ENCODE measurements around the gene ATL1.

Gene ATL1

DNA sequence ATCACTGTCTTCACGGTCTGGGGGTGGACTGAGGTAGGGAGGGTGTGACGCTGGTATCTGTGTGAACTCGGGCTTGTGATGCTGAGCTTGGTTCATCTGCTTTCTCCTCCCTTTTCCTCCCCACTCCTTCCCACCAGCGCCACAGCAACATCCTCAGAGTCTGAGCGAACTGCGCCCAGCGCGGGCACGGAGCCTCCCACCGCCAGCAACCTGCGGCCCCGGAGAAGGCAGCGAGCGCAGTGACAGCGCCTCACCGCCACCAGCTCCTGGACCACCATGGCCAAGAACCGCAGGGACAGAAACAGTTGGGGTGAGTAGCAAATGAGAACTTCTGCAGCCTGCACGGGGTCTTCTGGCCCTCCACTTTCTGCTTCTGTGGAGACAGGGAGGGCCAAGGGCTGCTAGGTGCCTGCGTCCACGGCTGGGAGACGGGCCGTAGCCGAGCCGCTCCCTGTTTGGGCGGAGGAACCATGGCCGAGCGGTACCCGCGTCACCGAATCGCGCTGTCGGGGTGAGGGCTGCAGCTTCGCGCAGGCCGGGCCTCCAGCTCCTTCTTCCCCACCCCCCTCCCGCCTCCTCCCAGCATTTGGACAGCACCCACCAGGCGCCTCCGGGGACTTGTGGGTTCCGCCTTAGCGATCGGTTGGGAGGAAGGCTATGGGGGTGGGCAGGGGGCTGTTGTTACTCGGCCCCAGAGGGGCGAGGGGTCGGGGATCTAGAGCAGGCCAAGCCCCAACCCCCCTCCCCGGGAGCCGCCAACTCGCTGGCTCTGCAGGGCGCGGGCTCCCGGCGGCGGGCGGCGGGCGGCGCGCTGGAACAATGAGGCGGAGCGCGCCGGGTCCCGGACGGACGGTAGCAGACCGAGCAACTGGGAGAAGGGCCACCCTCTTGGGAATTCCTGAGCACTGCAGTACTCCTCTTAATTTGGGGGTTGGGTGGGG, at the start of gene ATL1:
TSS of gene ATL1 (plus strand) at position 156 of the 941 bp plus-strand sequence. CDS start at position 277, 121 bp downstream.
- DNase-seq: peak; percentile 69

DNA sequence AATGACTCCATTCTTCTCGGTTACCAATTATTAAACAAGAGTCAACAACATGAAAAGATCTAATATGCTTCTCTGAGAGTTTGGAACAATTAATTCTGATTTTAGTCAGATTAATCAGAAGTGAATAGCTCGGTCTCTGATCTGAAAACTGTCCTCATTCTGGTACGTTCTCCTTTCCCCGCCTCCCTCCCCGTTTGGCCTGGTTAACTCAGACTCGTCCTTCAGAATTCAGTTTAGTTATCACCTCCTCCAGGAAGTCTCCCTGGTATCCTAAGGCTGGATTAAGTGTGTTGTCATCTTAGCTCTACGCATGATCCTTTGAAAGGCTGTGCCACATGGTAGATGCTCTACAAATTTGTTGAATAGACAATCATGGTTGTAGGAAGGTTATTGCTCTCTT, 49.8 kb upstream of the ATL1 start:
- no peak for DNase-seq

DNA sequence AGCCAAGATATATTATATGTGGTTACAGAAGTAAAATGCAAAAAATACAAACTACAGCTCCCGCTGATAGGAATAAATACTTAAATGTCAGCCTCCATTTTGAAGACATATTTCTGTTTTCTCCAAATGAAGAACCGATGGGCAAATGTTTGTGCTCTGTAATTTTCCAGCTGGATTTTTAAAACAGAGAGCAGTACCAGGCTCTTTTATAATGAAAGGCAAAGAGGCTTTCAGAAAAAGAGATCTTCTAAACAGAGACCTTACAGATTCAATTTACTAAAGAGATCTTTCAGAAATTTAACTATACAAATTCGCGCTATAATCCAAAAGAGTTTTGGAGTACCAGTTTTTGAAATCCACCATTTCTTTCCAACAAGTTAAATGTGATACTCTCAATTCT, 47.5 kb upstream of the ATL1 start:
- no peak for DNase-seq

DNA sequence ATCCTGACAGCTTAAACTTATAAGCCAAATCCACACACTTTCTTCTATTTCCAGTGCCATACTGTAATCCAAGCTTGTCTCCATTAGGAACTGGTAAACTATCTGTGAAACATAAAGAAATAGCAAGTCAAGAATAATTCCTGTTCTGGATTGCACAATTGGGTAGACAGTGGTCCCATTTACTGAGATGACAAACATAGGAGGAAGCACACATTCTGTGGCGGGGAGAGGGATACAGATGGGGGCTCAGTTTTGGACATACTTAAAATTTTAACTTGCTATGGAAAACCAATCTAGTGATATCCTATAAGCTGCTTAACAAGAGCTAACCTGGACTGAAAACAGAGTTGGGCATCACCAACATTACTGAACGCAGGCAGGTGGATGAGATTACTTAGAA, 43.9 kb upstream of the ATL1 start:
- no peak for DNase-seq

DNA sequence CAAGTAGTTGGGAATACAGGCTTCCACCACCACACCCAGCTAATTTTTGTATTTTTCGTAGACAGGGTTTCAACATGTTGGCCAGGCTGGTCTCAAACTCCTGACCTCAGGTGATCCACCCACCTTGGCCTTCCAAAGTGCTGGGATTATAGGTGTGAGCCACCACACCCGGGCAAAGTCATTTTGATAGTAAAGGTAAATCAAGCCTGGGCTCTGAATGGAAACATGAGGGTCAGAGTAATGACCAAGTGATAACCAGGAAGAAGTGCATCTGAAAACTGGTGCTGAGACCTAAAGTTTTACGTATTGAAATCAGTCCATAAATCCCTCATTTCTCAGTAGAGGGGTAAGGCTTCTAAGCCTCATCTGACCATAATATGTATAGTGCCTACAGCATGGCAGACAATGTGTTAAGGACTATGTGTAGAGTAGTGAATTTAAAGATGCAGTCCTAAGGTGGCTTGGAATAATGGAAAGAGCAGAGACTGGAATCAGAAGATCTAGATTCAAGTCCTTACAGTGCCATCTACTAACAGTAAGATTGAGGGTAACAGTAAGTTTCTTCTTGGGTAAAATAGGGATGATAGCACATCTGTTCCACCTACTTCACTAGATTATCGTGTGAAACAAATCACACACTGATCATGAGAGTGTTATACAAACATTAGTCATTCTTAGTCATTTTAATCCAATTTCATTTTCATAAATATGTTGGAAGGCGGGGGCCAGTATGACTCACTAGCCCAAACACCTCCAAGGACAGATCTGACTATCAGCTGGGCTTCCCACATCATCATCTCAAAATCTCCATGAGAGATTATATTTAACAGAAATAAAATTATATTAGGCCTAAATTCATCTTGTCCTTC, 38.8 kb upstream of the ATL1 start:
- no peak for DNase-seq

DNA sequence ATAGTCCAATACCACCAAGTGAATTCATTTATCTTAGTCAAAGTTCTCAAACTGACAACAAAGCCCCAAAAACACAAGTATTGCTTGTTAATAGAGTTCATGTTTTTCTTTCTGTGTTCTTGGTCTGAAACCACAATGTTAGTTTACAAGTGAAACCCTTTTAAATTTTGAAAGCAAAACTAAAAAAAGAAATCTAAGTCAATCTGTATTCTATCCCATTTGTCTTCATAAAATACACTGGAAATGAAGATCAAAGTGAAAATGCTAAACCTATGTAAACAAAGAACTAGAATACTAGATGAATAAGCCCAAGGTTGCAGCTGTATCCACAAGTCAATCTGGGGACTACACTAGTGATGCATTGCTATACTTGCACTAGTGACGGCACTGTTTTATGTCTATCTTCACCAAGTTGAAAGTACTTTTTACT, 38.0 kb upstream of the ATL1 start:
- no peak for DNase-seq

DNA sequence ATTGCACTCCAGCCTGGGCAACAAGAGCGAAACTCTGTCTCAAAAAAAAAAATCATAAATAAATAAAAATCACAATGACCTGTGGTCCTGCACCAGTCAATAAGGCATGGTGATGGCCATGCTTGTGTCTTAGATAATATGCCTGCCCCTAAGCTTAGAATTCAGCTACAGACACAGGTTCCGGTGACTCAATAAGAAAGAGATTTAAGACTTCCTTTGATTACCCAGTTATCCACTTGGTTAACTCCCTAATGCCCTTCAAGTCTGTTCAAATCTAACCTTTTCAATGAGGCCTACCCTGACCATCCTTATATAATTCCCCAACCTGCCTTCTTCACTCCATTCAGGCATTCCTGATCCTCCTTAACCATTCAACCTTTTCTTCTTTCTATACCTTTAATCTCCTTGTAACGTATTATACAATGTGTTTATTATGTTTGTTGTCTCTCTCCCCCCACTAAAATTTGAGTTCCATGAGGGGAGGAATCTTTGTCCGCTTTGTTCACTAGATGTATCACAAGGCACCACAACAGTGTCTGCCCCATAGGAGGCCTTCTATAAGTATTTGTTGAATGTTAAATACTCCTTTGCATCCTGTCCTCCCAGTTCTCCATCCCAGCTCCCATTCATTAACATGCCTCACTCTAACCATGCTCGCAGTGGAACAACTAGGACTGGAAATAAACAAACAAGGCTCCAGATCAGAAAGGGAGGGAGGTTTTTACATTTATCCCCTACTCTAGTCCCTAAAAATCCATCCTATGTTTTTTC, 36.5 kb upstream of the ATL1 start:
- DNase-seq: no peak

DNA sequence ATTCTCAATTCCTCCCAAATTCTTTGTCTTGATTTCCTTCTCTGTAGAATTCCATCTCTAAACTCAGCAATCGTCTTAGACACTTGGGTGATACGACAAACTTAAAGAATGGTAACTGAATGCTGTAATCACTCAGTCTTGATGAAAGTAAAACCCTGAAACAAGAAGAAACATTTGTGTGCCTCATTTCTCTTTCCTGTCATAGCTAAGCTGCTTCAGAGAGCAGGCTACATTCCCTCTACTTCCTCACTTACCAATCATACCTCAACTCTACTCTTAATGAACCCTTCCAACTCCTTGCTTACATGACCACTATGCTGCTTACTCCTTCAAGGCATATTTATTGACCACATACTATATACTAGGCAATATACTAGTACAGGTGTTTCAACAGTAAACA, 35.9 kb upstream of the ATL1 start:
- no peak for DNase-seq

DNA sequence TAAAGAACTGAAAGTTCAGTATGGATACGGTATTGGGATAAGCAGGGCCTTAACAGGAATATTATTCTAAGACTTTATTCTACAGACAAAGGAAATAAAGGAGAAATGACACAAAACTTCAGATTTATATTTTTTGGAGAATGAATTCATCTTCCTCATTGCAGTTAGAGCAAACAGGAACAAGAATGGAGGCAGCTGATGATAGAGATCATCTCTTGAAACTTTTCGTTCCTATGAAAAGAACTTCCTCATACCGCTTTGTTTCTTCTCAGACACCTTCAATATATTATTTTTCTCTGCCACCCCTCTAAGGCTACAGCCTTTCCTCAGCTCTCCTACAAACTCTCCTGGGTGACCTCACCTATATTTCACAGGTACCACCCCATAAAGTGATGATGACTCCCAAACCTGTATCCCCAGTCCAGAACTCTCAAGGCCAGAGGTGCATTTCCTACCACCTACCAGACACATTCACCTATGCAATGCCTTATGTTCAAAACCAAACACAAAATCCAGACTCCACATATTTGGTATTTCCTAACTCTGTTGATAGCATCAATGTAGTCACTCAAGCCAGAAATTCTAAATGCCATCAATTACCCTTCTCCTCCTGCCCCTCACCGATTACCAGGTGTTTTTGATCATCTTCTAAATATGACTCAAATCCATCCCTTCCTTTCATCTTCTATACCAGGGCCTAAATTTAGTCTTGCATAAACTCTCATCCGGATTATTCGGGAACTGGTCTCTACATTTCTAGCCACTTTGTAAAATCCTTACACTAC, 35.0 kb upstream of the ATL1 start:
- DNase-seq: no peak

DNA sequence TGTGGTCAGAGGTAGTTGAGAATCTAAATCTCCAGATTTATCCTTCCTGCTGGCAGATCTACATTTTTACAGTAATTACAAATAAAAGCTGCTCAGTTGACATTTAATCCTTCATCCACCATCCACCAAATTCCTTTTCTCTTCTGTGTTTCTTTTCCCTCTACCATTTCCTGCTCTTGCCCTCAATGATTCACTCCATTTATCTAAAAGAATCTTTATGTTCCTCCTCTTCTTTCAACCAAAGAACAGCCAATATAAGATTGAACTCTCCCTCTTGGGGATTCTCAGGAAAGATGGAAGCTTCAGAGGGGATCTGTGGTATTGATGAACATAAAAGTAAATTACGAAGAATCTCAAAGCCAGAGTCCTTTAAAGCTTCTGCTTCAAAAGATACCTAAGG, 31.9 kb upstream of the ATL1 start:
- no peak for DNase-seq

DNA sequence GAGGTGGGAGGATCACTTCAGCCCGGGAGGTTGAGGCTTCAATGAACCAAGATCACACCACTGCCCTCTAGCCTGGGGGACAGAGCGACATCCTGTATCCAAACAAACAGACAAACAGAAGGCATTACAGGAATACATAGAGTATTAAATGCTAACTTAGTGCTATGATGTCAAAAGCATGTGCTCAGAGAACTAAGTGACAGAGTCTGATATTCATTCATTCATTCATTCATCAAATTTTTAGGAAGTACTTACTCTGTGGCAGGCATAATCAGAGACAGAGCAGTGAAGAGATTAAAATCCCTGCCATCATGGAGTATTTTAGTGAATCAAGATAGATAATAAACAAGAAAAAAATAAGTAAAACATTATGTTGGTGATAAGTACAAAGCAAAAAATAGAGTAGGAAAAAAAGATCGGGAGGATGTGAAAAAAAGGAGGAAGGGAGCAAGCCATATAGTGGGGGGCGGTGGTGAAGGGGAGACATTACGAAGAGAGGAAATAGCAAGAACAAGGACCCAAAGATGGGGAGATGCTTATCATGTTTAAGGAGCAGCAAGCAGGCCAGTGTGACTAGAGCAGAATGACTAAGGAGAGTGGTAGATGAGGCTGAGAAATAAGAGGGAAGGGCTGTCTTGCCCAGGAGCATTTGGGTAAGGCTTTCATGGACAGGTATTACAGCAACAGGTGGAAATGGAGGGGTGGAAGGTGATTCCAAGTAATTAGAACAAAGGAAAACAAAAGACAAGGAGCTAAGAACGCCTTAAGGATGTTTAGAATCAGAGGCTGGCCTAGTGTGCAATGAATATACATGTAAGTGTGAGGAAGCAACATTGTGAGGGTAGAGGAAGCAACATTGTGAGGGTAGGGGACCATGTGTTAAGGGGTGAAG, 30.4 kb upstream of the ATL1 start:
- DNase-seq: no peak

DNA sequence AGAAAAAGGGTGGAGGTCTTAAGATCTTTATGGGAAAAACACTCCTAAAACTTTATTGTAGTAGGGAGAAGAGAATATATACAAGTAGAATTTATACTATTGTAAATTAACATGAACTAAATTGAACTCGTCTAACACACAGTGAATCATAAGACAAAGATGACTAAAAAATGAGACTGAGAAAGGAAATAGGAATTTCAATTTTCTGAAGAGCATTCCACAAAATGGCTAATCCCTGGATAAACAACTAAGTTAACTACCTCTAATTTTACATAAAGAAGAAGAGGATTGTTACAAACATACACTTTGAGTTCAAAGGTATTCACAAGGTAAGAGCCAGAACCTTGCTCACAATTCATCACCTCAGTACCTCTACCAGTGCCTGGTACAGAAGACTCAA, 29.6 kb upstream of the ATL1 start:
- DNase-seq: no peak

DNA sequence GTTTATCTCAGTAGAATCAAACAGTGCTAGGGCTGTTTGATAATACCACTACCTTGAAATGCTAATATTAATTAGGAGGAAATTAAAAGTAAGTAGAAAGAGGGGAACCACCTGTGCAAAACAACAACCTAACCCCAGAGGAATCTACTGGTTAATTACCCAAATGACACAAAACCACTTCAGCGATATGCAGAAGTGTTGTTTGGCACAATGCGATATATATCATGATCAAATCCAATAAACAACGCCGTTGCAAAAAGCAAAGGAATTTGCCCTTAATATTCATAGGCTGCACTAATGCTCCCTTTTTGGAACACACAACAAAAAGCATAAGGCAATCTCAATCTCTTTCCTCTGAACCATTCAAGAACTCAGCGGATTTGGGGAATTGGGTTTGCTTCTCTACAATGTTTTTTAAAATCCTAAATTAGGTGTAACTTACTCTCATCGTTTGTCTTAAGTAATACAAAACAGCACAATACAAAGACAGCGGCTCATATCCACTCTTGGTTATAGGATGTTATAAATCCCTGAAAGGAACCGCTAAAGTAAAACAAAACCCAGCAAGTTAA, 29.1 kb upstream of the ATL1 start:
- DNase-seq: no peak

DNA sequence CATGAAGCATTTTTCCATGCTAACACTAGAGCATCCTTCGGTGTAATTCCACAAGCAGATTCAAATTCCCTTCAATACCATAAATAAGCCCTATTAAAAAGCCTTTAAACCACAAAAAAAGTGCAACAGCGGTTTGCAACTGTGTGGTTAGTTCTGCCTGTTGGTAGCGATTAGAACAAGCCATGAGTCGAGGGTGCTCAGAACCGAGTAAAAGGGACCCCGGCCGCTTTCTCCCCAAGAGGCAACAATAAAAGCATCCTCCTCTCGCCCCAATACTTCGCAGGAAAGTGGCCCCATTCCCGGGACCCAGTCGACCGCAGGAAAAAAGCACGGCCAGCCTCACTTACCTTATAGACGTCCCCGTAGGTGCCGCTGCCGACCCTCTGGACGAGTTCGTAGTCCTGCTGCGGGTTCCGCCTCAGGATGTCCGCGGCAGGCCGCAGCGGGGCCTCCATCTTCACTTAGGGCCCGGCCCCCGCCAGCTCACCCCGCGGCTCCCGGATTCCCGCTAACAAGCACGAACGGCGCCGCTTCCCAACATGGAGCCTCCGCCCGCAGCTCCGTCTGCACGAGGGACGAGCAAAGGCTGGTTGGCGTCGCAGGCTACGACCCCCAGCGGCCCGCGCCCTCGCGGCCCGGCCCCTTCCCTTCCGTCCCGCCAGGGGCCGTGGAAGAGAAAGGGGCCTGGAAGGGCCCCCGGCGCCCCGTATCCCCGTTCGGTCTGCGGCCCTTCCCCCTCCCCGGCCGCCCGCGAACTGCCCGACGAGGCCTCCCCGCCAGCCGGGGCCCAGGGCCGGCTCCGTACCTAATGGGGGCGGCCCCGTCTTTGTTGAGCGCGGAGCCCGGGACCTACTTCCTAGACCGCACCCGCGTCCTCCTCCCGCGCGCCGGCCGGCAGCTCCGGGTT, 28.1 kb upstream of the ATL1 start:
- peak; percentile 10 for DNase-seq

DNA sequence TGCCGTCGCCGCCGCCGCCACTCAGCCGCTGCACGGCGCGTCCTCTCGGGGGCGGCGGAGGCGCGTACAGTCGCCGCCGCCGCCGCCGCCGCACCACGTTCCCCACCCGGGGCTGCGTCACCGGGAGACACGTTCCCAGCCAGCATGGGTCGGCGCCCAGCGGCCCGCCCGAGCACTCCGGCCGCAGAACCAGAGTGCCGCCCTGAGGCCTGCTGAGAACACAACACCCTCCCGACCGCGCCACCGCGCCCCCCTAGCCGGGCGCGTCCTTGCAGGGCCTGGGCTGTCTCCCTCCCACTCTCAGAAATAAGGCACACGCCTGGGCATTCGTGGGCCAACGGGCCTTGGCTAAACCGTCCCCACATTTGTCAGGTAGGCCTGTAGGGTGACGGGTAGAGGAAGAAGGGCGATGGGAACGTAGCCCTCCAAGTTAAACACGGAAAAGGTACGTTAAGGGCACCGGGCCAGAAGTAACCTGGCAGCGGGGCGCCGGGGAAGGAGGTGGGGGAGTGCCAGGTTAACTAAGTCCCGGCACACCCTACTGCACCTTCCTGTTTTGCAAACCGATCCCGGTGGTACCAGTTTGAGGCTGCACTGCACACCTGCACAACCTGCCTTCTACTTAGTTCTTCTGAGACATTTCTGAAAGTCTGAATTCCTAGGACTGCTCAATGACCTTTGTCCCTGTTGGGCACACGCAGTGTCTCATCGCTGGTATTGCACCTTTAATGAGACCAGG, 27.3 kb upstream of the ATL1 start, which contains the start of gene MAP4K5:
TSS of gene MAP4K5 (minus strand) at position 68 of the 739 bp plus-strand sequence. CDS start 520 bp downstream, outside the sequence.
- peak; percentile 81 for DNase-seq

DNA sequence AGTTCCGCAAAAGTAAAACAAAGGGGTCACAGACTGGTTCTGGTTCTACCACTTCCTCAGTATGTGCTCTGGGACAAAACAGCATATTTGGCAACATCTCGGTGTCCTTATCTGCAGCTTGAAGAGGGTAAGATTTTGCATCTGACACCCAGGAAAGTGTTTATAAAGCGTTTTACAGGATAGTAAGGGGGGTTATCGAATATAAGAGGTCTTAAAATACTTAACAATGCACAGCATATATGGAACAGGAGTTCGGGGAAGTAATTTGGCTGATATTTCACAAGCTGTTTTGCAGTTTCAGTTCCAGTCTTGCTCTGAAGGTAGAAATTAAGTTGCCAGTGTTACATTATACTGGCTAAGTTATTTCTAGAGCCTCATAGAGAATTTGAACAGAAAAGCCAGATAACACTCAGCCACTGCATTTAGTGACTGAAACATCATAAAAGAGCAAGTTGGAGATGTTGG, 26.7 kb upstream of the ATL1 start:
- DNase-seq: no peak

DNA sequence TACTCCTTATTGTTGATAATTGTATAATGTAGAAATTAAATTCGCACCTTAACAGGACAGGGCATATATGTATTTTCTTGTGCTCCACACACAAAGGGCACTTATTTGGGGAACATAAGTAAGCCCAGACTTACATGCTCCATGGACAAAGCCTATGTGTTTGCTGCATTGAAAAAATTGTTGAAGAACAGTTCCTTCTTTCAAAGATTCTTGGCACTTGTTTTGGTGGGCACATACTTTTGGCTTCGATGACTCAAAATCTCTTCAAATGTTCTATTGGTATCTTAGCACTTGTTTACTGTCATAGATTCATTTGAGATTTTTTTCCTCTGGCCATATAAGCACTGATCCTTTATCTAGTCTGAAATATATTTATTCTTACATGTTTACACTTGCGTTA, 26.1 kb upstream of the ATL1 start:
- no peak for DNase-seq

DNA sequence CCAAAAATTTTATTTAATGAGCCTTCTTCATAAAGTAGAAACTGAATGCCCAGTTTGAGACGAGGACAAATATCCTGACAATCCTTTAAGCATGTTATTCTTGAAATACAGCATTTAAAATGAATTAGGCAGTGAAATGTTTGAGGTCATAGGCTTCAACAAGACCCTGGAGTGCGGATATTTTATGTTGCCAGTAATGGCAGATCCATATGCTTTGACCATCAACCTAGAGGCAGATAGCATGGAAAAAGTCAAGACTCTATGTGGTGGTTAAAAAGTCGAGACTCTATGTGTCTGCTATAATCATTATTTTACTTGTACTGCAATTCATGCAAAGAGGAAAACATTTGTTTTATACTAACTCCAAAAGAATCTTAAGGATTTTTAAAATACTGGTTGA, 25.5 kb upstream of the ATL1 start:
- DNase-seq: no peak

DNA sequence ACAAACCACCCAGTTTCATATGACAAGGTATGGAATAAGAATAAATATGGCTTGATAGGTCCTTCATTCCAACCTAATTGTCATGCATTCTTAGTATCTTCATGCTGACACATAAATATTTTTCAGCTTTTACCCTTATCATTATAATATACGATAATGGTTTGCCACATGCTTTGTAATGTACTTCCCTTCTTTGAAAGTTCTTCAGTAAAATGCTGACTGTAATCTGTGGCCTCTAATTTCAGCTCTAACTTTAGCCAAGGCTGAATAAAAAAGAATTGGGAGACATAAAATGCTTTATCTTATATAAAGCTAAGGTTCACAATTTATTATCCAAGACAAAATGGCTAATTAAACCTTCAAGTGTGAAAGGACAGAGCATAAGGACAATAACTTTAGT, 24.9 kb upstream of the ATL1 start:
- no peak for DNase-seq
